Measurements from ENCODE around the gene FOXK1. TPM values are rescaled to one million over a fixed set of nuclear protein-coding genes. Genes with fewer than 3 reads are reported as not detected.
A peak's percentile ranks its signal among the peaks of the same experiment; 100 is the strongest.

The FOXK1 gene
- total and polyA plus RNA-seq, 2 of the 13 experiments (the other 11 are each of a cell fraction or from before 2014, with no cell fraction given), result 4.6 to 8.8 TPM

- Histone ChIP-seq H3K9me3 (ENCODE audit: low read length) (no peaks in the 10 kb centered on the region), H3K79me2 (ENCODE audit: insufficient read depth, low read length) (peaks cover 29% of the 10 kb centered on the region), H4K20me1 (ENCODE audit: insufficient read depth, low read length) (no peaks in the 10 kb centered on the region; the same call in 1 of the 2 replicates), H3K27me3 (ENCODE audit: control insufficient read depth in 1 of 2, insufficient read depth in 2 of 2, low read length in 2 of 2) (no peaks in the 10 kb centered on the region), H3K4me1 (ENCODE audit: insufficient read depth, low read length) (peaks cover 54% of the 10 kb centered on the region), H3K27ac (ENCODE audit: extremely low read length, insufficient read depth, low read length) (peak overlapping the region; percentile 84), H2AFZ (ENCODE audit: low read length) (no peak overlapping the region), H3K4me3 (replicated peaks in 1 of 3; ENCODE audit: insufficient read depth in 1 of 3, low read depth in 2 of 3, low read length in 3 of 3) (peak overlapping the region in 1 of 3 experiments; percentile 43; a peak in 2 of 6 replicates), H3K9ac (ENCODE audit: insufficient read depth, low read depth, low read length) (peak overlapping the region; percentile 70), H3K4me2 (ENCODE audit: low read depth, low read length) (peak overlapping the region; percentile 54), H3K36me3 (replicated peaks in 1 of 2; ENCODE audit: control insufficient read depth in 1 of 2, insufficient read depth in 2 of 2, low read length in 2 of 2) (peaks cover 22 to 43% of the 10 kb centered on the region in 2 experiments)
- 78% methylated on average over 12 of the region's 12 CpGs for WGBS (ENCODE audit: low lambda C conversion rate)
- intact Hi-C loops (cut with micrococcal nuclease; ENCODE audit: unreplicated experiment), result no loop called here
- in situ Hi-C loops (cut with HindIII; ENCODE audit: extremely low pct_ligation_motif_present, low pct_unique_long_range_greater_than_20kb), result no loop called here
- ATAC-seq (no peak), DNase-seq (ENCODE audit: low spot score) (peak; percentile 9), FAIRE-seq (no peak)
- TF ChIP-seq HNRNPL (IDR thresholded peaks at IDR 0.05; ENCODE audit: low read depth, low read length), result no peak
- peak; percentile 25; the same call in 1 of the 2 replicates for TF ChIP-seq ZBTB33 (CRISPR knock-in tag; IDR thresholded peaks at IDR 0.05)
- TF ChIP-seq BORCS8-MEF2B (CRISPR knock-in tag; IDR thresholded peaks at IDR 0.05), result no peak
- TF ChIP-seq ZNF646 (CRISPR knock-in tag; IDR thresholded peaks at IDR 0.05), result no peak
- no peak for TF ChIP-seq ZNF431 (CRISPR knock-in tag; IDR thresholded peaks at IDR 0.05; ENCODE audit: borderline replicate concordance, low read depth)
- TF ChIP-seq ZNF724P (CRISPR knock-in tag; IDR thresholded peaks at IDR 0.05; ENCODE audit: borderline replicate concordance), result no peak
- 0 out of 2 replicates have a peak, but pooled peaks have one; percentile 16 for TF ChIP-seq CHD4 (IDR thresholded peaks at IDR 0.05; ENCODE audit: borderline replicate concordance, low read length)
- no peak for TF ChIP-seq ZNF570 (CRISPR knock-in tag; IDR thresholded peaks at IDR 0.05; ENCODE audit: borderline replicate concordance)
- peak; percentile 81 for TF ChIP-seq ZNF121 (CRISPR knock-in tag; IDR thresholded peaks at IDR 0.05)
- TF ChIP-seq ZNF770 (CRISPR knock-in tag; IDR thresholded peaks at IDR 0.05), result peak; percentile 87
- TF ChIP-seq ZNF737 (CRISPR knock-in tag; IDR thresholded peaks at IDR 0.05; ENCODE audit: borderline replicate concordance), result no peak
- no peak for TF ChIP-seq ZNF546 (CRISPR knock-in tag; conservative IDR thresholded peaks at IDR 0.05)
- ChIA-PET CTCF (ENCODE audit: low intra/inter-chr PET ratio, low total read pairs) (no interaction called here), POLR2A (interaction anchor here (1.3 to 3.0 kb wide), 4 partner anchors 21 to 52 kb away, joined by 3 to 10 read pairs (median 4); partner anchors contain the start of gene AP5Z1)
- no TSS peak for BruUV-seq (replicated peaks)
These were observed 64.2 kb downstream of the FOXK1 start for GRCh38 chr7:4745971-4746919.

Data from HepG2 (cell line).